Cerebellar cortex (tissue), 1 donor: ENCODE results near the gene OR5B3.
"Not testable (repeated sequence)": the region's sequence is repeated elsewhere in the genome, so short reads cannot be mapped to it uniquely, and the experiment has no call there.

Source experiments
- DNase-seq: peaks from one replicate; pipeline ENCODE4 v3.0.0-alpha.2; 2015; ENCODE audit warnings: low spot score

Gene OR5B3

DNA sequence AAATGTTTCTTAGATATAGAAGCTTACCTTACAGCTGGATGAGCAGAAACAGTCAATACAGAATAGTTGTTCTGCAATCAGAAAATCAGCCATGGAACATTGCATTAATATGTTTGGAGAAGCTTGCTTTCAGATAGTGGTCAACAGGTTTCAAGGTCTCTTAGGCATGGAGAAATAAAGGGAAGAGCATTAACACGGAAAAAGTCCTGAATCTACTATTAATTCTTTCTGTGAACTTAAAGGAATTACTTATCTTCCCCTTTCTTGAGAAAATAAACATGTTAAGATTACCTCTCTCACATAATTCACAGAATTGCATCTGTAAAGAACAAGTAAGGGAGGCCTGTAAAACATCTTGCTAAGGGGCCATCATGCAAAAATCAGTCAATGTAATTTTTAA lies at the start of gene OR5B3:
OR5B3 (minus strand) TSS at position 101 of the 400 bp plus-strand sequence. CDS start 3,465 bp downstream, outside the sequence.
- DNase-seq = no peak

- DNase-seq = no peak
These were observed 44.9 kb upstream of the OR5B3 start for GRCh38 chr11:58451585-58451984.

- DNase-seq = no peak
These were observed 39.6 kb upstream of the OR5B3 start for GRCh38 chr11:58446294-58446693.

DNA sequence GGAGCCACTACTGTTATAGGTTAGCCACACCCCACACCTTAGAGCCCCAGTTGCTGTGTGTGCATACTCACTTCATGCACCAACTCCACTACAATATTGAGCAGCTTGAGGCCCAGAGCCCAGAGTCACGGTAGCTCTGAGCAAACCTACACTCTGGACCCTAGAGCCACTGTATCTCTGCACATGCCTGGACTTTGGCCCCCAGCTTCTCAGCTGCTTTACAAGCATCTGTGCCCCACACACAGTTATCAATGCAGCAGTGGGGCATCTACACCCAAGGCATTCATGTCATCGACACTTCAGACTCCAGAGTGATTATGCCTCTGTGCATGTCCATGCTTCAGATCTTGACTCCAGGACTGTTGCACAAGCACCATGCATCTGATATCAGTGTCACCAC lies 37.6 kb upstream of the OR5B3 start:
- no peak for DNase-seq

DNA sequence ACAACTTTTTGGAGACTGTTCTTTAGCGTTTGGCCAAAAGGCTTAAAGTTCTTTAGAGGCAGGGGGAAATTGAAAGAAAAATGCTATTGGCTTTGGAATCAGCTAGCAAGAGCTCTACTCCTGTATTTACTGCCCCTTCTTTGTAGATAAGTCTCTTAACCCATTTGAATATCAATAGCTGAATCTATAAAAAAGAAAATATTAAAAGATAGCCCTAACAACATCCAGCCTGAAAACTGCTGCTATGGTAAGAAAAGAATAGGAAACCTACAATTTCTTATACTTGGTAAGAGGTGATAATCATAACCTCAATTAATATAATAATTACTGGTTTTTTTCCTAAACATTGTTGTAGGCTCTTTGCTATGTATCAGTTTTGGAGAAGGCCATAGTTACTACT lies 35.5 kb upstream of the OR5B3 start, which contains the start of gene OR5B12:
OR5B12 (minus strand) TSS at position 101 of the 400 bp plus-strand sequence. CDS start 2,085 bp downstream, outside the sequence.
- DNase-seq = no peak

DNA sequence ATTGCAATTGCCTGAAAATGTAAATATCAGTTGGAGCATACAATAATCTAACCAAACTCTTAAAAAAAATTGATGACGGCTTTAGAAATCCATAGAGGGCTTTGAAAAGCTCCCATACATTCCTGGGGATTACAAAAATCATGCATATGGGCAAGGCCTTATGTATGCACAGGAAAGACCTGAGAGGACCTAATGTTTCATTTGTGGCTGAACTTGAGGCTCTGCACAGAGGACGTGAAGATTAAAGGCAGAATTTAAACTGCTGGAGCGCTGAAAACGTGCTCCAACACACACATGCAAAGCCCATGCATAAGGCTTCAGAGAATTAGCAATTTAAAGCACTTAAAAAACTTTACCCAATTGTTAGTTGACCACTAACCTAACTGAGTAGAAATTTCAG lies 31.8 kb upstream of the OR5B3 start:
- DNase-seq = no peak

GRCh38 chr11:58434217-58434616 lies 27.5 kb upstream of the OR5B3 start:
- DNase-seq = no peak

GRCh38 chr11:58433638-58434203 lies 27.0 kb upstream of the OR5B3 start:
- no peak for DNase-seq

DNA sequence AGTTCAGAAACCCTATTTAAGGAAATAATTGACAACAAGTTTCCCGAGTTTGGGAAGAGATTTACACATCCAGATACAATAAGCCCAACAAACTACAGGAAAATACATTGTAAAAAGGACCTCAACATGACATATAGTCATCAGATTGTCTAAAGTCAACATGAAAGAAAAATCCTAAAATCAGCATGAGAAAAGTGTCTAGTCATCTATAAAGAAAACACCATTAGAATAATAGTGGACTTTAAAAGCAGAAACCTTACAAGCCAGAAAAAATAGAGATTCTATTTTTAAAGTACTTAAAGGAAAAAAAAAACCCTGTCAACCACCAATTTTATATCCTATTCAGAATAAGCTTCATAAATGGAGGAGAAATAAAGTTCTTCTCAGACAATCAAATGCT lies 22.6 kb upstream of the OR5B3 start:
- no peak for DNase-seq

- DNase-seq = no peak
These were observed 21.3 kb upstream of the OR5B3 start, which contains the start of gene OR5B2 for GRCh38 chr11:58428021-58428420. Gene OR5B2 (minus strand): TSS chr11:58428121. CDS start chr11:58423261, 4,860 bp downstream.

DNA sequence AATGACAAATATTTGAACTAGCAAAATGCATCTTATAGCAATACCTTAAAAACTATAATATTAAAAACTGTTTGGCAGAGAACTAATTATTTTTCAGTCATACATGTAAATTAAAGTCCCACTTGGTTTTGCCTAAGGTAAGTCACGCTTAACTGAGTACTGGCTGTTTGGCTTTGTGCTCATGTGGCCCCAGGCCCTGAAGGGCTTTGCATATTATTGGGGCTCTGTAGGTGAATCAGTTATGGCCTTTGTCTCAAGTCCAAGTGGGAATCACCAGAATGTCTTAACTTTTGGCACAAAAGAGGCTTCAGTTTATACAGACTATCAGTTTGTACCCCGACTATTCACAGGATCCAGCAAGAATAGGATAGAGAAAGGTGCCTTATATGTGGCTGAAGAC lies 7.1 kb downstream of the OR5B3 start:
- not testable (repeated sequence) for DNase-seq

- no peak for DNase-seq
These were observed 11.1 kb downstream of the OR5B3 start for GRCh38 chr11:58395581-58395980.

GRCh38 chr11:58394195-58394594 lies 12.5 kb downstream of the OR5B3 start:
- DNase-seq = no peak

DNA sequence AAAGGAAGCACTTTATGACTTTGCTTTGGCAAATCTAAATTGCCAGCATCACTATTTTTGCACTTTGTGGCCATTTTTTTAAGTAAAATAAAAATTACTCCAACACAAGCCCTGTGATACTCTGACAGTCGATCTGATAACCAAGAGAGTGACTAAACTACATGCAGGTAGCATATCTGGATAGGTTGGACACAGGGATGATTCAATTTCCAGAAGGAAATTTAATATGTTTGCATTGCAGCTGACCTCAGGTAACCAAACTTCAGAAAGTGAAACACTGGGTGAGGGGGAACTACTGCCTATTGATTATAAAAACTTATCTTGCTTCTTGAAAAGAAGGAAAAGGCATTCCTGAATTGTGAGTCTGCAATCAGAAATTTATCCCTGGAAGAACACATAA lies 13.9 kb downstream of the OR5B3 start:
- no peak for DNase-seq

DNA sequence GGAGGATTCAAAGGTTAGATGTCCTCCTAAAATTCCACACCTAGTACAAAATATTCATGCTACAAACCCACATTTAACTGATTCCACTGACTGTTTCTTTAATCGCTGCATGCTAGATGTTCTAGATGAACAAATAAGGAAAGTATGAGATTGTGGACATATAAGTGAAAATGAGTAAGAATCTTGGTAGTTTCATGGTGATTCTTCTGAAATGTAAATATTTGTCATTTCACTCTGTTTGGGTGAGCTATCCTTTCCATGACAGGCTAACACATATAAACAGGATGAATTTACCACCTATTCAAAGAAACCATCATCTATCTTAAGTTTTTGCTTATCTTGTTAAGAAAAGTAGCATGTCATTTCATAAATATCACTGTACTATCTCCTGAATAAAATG lies 14.8 kb downstream of the OR5B3 start:
- DNase-seq = no peak

GRCh38 chr11:58390551-58391063 lies 16.1 kb downstream of the OR5B3 start:
- DNase-seq = no peak

DNA sequence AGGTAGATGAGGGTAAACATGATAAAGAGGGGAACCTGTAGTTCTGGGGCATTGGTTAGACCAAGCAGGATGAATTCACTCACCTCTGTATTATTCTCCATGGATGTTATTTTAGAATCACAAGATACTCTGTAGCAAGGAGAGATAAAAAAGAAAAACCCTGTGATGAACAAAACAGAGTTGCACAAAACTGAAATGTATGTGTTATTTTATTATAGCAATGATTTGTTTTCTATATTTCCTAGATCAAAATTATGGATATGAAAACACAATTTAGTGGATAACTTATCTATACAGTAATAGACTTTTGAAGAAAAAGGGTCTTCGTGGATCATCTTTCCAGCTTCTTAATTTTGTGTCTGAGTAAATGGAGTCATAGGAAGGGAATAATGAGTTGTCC lies 47.7 kb downstream of the OR5B3 start, which contains the start of gene OR5B17:
OR5B17 (minus strand) TSS at position 101 of the 400 bp plus-strand sequence; CDS start at position 101, 0 bp downstream.
- DNase-seq = no peak

GRCh38 chr11:58354727-58355126 lies 51.9 kb downstream of the OR5B3 start:
- no peak for DNase-seq
